Neutrophil (primary cell): ENCODE data around the gene EYA2.
"Not testable (repeated sequence)": the region's sequence is repeated elsewhere in the genome, so short reads cannot be mapped to it uniquely, and the experiment has no call there.

Experiments
- H3K27ac ChIP-seq: fragments of 200-600 bp; sonication (generic); 2 replicates; pipeline ENCODE4 v1.5.1; 2016; ENCODE audit warnings: mild to moderate bottlenecking, moderate library complexity
- H3K27me3 ChIP-seq: fragments of 200-600 bp; sonication (generic); 2 replicates; pipeline ENCODE4 v1.6.0; 2016; ENCODE audit warnings: mild to moderate bottlenecking
- H3K36me3 ChIP-seq: fragments of 200-600 bp; sonication (generic); 2 replicates; pipeline ENCODE4 v1.5.1; 2017
- H3K4me1 ChIP-seq, 2 experiments: fragments of 200-600 bp in 1 of 2; sonication (generic) in 1 of 2; 1 replicate in 1 of 2; 2 replicates in 1 of 2; pipeline versions ENCODE4 v1.5.1 to v1.6.1; 2013 to 2016; ENCODE audit warnings: low read depth in 1 of 2, low read length in 1 of 2, mild to moderate bottlenecking in 1 of 2, moderate library complexity in 1 of 2; ENCODE audit not compliant: control insufficient read depth in 1 of 2, insufficient read depth in 1 of 2
- H3K4me3 ChIP-seq, 2 experiments: fragments of 200-600 bp in 1 of 2; sonication (generic) in 1 of 2; 1 replicate in 1 of 2; 2 replicates in 1 of 2; pipeline ENCODE4 v1.5.1; 2013 to 2016; ENCODE audit warnings: low read depth in 1 of 2, low read length in 1 of 2, mild to moderate bottlenecking in 1 of 2, moderate library complexity in 1 of 2
- H3K9me3 ChIP-seq: fragments of 200-600 bp; sonication (generic); 2 replicates; pipeline ENCODE4 v1.5.1; 2016
- CTCF ChIP-seq: fragments of 200-600 bp; sonication (generic); IDR thresholded peaks from 2 replicates; pipeline ENCODE4 v1.5.1; 2016; ENCODE audit warnings: antibody characterized with exemption

EYA2 gene

GRCh38 chr20:47204008-47204849 is 309.6 kb downstream of the EYA2 start:
- Histone ChIP-seq H3K27ac (no peak overlapping the region), H3K4me3 (no peak overlapping the region), H3K36me3 (peaks cover 12% of the 10 kb centered on the region), H3K27me3 (no peaks in the 10 kb centered on the region), H3K4me1 (no peaks in the 10 kb centered on the region), H3K9me3 (no peaks in the 10 kb centered on the region)
- TF ChIP-seq CTCF: no peak

GRCh38 chr20:47204850-47205122 is 310.1 kb downstream of the EYA2 start:
- H3K4me3 ChIP-seq, H3K27ac ChIP-seq, H3K27me3 ChIP-seq, H3K4me1 ChIP-seq, H3K9me3 ChIP-seq: not testable (repeated sequence)
- H3K36me3 ChIP-seq: peaks cover 18% of the 10 kb centered on the region

- H3K9me3 ChIP-seq: no peaks in the 10 kb centered on the region
- TF ChIP-seq CTCF: no peak
- H3K36me3 ChIP-seq: peaks cover 26% of the 10 kb centered on the region
- H3K4me1 ChIP-seq: no peaks in the 10 kb centered on the region
- no peak overlapping the region for H3K4me3 ChIP-seq
- no peak overlapping the region for H3K27ac ChIP-seq
- H3K27me3 ChIP-seq: no peaks in the 10 kb centered on the region
Measured at GRCh38 chr20:47205577-47206123, 311.0 kb downstream of the EYA2 start.

GRCh38 chr20:47206552-47206951 is 311.9 kb downstream of the EYA2 start:
- H3K4me3 ChIP-seq, H3K27ac ChIP-seq, H3K27me3 ChIP-seq, H3K4me1 ChIP-seq, H3K9me3 ChIP-seq: not testable (repeated sequence)
- H3K36me3 ChIP-seq: peaks cover 35% of the 10 kb centered on the region

GRCh38 chr20:47206962-47207641 is 312.5 kb downstream of the EYA2 start:
- Histone ChIP-seq H3K4me3 (no peak overlapping the region), H3K4me1 (no peaks in the 10 kb centered on the region), H3K36me3 (peaks cover 41% of the 10 kb centered on the region), H3K9me3 (no peaks in the 10 kb centered on the region), H3K27ac (no peak overlapping the region), H3K27me3 (no peaks in the 10 kb centered on the region)
- TF ChIP-seq CTCF: no peak

GRCh38 chr20:47208534-47209174 is 314.0 kb downstream of the EYA2 start:
- no peak overlapping the region for H3K27ac ChIP-seq
- no peak overlapping the region for H3K4me3 ChIP-seq
- H3K9me3 ChIP-seq: no peaks in the 10 kb centered on the region
- no peaks in the 10 kb centered on the region for H3K27me3 ChIP-seq
- no peaks in the 10 kb centered on the region for H3K4me1 ChIP-seq
- H3K36me3 ChIP-seq: peaks cover 54% of the 10 kb centered on the region
- no peak for TF ChIP-seq CTCF
